Fibroblast of the aortic adventitia (primary cell): ENCODE data around the gene ERC2. TPM values are rescaled to one million over a fixed set of nuclear protein-coding genes. Genes with fewer than 3 reads are reported as not detected.

Experiments used
- DNase-seq: peaks from one replicate; pipeline ENCODE4 v3.0.0-alpha.2; 2010; ENCODE audit warnings: low read depth
- H3K4me3 ChIP-seq: 2 replicates; pipeline ENCODE4 v1.5.1; 2011; ENCODE audit warnings: low read depth, mild to moderate bottlenecking, control low read depth, low read length, moderate library complexity
- total RNA-seq: library from RNA; depleted of rRNA; stranded (reverse); fragments of >200 nt; gene quantifications from 2 replicates; pipeline ENCODE4 v1.2.3, GENCODE V29; 2012; ENCODE audit warnings: low replicate concordance
- TF ChIP-seq, protein P1 (sequence below): IDR thresholded peaks from 2 replicates; pipeline ENCODE4 v1.5.1; 2011; ENCODE audit warnings: mild to moderate bottlenecking, low read length, control low read depth, inconsistent platforms; ENCODE audit not compliant: insufficient read depth

ERC2 gene
- total RNA-seq, 1 donor, result 0.09 TPM

DNA sequence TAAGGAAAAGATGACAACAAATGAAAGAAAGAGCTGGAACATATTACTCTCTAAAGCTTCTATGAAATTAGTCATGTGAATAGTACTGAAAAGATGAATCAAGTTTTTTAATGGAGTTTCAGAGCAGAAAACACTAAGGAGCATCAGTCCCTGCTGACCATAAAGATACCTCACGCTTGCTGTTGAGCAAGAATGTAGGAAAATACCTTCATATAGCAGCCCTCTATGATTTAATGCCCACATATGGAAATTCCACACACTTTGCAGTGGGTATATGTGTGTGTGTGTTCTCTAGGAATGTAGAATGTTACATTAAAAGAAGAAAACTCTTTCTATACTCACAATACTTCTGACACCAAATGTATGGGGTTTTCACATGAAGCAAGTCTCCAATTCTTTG, 355.0 kb downstream of the ERC2 start:
- no peak for DNase-seq
- TF ChIP-seq, protein P1, sequence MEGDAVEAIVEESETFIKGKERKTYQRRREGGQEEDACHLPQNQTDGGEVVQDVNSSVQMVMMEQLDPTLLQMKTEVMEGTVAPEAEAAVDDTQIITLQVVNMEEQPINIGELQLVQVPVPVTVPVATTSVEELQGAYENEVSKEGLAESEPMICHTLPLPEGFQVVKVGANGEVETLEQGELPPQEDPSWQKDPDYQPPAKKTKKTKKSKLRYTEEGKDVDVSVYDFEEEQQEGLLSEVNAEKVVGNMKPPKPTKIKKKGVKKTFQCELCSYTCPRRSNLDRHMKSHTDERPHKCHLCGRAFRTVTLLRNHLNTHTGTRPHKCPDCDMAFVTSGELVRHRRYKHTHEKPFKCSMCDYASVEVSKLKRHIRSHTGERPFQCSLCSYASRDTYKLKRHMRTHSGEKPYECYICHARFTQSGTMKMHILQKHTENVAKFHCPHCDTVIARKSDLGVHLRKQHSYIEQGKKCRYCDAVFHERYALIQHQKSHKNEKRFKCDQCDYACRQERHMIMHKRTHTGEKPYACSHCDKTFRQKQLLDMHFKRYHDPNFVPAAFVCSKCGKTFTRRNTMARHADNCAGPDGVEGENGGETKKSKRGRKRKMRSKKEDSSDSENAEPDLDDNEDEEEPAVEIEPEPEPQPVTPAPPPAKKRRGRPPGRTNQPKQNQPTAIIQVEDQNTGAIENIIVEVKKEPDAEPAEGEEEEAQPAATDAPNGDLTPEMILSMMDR, result no peak
- no peak overlapping the region for H3K4me3 ChIP-seq

- no peak for DNase-seq
- no peak overlapping the region for H3K4me3 ChIP-seq
- TF ChIP-seq, protein P1, result no peak
Observed at GRCh38 chr3:56111606-56112304, 356.5 kb downstream of the ERC2 start.

- no peak overlapping the region for H3K4me3 ChIP-seq
- TF ChIP-seq, protein P1, result no peak
- no peak for DNase-seq
Observed at GRCh38 chr3:56110886-56111285, 357.4 kb downstream of the ERC2 start.

GRCh38 chr3:56107157-56107556, 361.1 kb downstream of the ERC2 start:
- TF ChIP-seq, protein P1, result no peak

DNA sequence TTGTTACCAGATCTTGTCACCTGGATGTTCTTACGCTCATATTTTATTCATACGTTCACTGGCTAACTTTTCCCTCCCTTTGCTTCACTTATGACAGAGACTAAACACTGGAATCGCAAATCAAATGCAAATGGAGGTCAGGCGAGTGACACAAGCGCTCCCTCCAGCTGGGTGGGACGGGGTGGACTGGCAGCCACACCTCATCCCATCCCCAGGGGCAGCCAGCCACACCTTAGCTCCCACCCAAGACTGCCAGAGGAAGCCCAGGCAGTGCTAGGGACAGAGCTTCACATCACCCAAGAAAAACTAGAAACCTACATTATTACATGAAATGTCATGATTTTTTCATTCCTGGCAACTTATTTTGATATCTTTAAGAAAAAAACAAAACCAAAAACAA, 366.2 kb downstream of the ERC2 start:
- TF ChIP-seq, protein P1, result no peak
- DNase-seq, result no peak
- no peak overlapping the region for H3K4me3 ChIP-seq

More at GRCh38 chr3:56107157-56107556, 361.1 kb downstream of the ERC2 start:
- DNase-seq, result no peak
- no peak overlapping the region for H3K4me3 ChIP-seq

DNA sequence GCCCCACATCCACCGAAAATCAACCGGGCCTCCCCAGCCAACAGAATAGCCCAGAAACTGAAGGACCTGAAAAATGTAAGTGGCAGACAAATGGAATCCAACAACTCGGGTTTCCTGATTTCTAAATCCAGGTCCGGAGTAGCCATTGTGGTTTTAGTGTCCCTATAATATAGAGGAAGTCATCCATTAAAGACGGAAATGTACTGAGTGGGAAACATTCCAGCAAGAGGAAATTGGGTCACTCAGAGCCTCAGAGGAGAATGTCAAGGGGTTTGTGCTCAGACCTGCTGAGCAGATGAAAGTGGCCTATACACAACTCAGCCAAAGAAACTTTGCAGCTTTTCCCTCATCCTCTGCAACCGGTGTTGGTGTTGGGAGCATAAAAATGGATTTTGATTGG, 366.7 kb downstream of the ERC2 start:
- no peak overlapping the region for H3K4me3 ChIP-seq
- TF ChIP-seq, protein P1, result no peak
- no peak for DNase-seq

DNA sequence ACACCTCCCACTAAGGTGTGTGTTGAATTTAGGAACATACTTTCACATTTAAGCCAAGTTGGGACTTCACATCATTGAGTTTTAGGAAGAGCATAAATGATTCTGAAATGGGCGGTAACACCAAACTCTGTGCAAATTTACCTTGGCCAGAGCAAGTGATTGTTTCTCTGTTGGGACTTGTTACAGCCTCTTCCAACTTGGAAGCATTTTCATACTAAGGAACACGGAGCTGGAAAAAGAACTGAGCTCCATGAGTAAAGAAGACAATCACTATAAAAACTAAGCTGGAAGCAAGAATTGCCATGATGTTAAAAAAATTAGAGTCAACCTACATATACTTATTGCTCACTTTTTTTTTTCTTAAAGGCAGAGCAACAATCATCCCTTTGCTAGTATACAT, 371.3 kb downstream of the ERC2 start:
- H3K4me3 ChIP-seq, result no peak overlapping the region
- TF ChIP-seq, protein P1, result no peak
- DNase-seq, result no peak
